Rectal smooth muscle tissue (tissue), 1 donor: ENCODE results near the gene STK32B.
"Not testable (repeated sequence)": the region's sequence is repeated elsewhere in the genome, so short reads cannot be mapped to it uniquely, and the experiment has no call there.

Experiments used
- H3K27ac ChIP-seq: one replicate; pipeline ENCODE4 v1.7.0; 2013; ENCODE audit warnings: low read depth, low read length, inconsistent platforms
- H3K27me3 ChIP-seq: one replicate; pipeline ENCODE4 v1.7.0; 2013; ENCODE audit warnings: low read length; ENCODE audit not compliant: control insufficient read depth, insufficient read depth
- H3K36me3 ChIP-seq: one replicate; pipeline ENCODE4 v1.7.0; 2013; ENCODE audit warnings: low read length; ENCODE audit not compliant: control insufficient read depth, insufficient read depth
- H3K4me1 ChIP-seq: one replicate; pipeline ENCODE4 v1.7.0; 2013; ENCODE audit warnings: low read length; ENCODE audit not compliant: control insufficient read depth, insufficient read depth
- H3K4me3 ChIP-seq: one replicate; pipeline ENCODE4 v1.7.0; 2013; ENCODE audit warnings: low read length
- H3K9ac ChIP-seq: one replicate; pipeline ENCODE4 v1.7.0; 2013; ENCODE audit warnings: low read length

The STK32B gene

DNA sequence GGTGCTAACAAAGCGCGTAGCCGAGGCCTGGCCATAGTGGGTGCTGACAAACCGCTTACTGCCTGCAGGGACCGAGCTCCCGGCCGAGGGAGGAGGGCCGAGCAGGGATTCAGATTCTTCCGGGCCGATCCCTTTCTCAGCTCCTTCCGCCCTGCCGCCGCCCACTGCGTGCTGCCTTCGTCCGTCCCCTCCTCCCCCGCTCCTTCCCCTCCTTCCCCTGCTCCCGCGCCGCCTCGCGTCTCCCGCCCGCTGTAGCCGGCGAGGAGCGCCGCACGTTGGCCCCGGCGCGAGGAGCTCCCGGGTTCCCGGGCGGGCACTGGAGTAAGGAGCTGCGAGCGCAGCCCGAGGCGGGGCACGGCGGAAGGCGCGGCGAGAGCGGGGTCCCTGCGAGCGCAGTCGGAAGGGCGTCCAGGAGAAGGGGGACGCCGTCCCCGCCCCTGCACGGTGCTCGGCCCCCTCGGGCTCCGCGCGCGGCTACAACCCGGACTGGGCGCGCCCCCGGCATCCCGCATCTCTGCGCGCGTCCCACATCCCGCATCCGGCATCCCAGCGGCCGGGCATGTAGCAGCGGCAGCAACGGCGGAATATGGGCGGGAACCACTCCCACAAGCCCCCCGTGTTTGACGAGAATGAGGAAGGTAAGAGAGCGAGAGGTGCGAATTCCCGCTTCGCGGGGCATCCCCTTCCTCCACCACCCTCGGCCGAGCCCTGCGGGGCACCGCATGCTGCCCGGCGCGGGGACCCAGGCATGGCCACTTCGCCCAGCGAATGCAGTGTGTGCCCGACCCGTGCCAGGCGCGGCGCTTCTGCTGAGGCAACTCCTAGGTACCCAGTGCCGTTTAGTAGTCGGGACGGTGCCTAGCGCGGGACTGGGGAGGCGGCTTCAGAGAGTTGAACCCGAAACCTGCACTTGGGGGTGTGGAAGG lies at the start of gene STK32B:
Gene STK32B (plus strand): TSS at position 203 of the 926 bp plus-strand sequence.
- no peaks in the 10 kb centered on the region for H3K27me3 ChIP-seq
- peak within 1 kb of the TSS; percentile 70 for H3K4me3 ChIP-seq
- H3K27ac ChIP-seq: no peak within 1 kb of the TSS
- H3K9ac ChIP-seq: peak within 1 kb of the TSS; percentile 29
- no peaks in the 10 kb centered on the region for H3K36me3 ChIP-seq
- H3K4me1 ChIP-seq: peaks cover 5% of the 10 kb centered on the region

DNA sequence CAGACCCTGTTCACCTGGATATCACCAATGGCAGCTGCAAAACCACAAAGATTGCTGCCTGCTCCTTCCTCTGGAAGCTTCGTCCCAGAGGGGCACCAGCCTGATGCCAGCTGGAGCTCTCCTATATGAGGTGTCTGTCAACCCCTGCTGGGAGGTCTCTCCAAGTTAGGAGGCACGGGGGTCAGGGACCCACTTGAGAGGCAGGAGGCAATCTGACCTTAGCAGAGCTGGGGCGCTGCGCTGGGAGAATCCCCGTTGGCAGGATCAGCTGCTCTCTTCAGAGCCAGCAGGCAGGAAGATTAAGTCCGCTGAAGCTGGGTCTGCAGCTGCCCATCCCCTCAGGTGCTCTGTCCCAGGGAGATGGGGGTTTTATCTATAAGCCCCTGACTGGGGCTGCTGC lies 49.6 kb upstream of the STK32B start:
- not testable (repeated sequence) for H3K4me3 ChIP-seq, H3K27me3 ChIP-seq, H3K4me1 ChIP-seq, H3K27ac ChIP-seq, H3K9ac ChIP-seq, H3K36me3 ChIP-seq

DNA sequence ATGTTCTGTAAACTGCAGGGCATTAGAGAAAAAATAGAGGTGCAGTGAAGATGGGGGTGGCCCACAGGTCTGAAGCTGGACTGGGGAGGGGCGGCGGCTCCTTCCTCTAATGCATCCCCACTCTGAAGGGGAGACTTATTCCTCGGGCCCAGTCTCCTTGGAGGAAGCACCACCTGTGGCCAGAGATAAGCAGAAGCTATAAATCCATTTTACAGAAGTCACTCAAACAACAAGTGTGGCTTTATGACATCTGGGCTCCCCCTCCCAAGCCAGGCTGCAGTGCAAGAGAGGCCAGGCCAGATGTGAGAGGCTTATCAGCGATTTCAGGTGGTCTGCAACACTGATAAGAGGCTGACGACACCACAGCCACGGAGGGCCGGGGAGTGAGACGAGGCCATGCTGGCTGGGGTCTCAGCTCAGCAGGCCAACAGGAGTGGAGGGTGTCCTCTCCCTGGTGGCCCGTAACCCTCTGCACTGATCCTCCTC lies 47.9 kb upstream of the STK32B start:
- no peak overlapping the region for H3K9ac ChIP-seq
- H3K36me3 ChIP-seq: no peaks in the 10 kb centered on the region
- no peaks in the 10 kb centered on the region for H3K4me1 ChIP-seq
- H3K27me3 ChIP-seq: no peaks in the 10 kb centered on the region
- no peak overlapping the region for H3K27ac ChIP-seq
- H3K4me3 ChIP-seq: no peak overlapping the region

DNA sequence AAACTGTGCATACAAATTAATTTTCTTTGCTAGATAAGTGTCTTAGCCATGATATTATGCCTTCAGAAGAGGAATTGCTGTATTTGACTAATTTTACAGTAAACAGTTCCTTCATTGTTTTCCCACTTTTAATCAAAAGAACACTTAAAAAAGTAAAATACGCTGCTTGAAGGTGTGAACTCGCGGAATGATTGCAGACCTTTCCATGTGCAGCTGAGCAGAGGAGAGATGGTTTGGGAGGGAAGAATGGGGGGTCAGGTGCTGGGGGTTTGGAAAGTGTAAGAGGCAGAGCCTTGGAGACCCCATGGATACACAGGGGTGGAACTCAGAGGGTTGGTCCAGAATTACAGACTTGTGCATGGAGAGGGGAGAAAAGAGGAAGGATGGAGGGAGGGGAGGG lies 47.4 kb upstream of the STK32B start:
- Histone ChIP-seq H3K4me1 (no peaks in the 10 kb centered on the region), H3K9ac (no peak overlapping the region), H3K4me3 (no peak overlapping the region), H3K36me3 (no peaks in the 10 kb centered on the region), H3K27me3 (no peaks in the 10 kb centered on the region), H3K27ac (no peak overlapping the region)

DNA sequence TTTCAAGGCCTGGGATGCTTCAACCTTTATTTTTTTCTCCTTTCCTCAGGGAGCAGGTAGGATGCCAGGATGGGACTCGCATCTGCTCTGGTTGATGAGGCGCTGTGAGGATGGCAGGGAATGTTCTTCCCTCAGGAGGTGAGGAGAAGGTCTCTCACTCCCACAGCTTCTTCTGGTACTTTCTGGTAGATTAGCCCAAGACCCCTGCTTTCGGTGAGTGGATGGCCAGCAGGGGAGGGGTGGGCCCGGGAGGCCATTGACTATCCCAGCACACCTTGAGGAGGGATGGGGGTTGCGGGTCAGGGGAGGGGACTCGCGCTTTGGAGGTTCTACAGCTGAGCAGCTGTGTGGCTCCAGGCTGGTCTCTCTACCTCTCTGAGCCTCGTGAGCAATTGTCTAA lies 46.8 kb upstream of the STK32B start:
- H3K36me3 ChIP-seq: no peaks in the 10 kb centered on the region
- H3K27ac ChIP-seq: no peak overlapping the region
- H3K4me1 ChIP-seq: no peaks in the 10 kb centered on the region
- H3K9ac ChIP-seq: no peak overlapping the region
- H3K27me3 ChIP-seq: no peaks in the 10 kb centered on the region
- no peak overlapping the region for H3K4me3 ChIP-seq

DNA sequence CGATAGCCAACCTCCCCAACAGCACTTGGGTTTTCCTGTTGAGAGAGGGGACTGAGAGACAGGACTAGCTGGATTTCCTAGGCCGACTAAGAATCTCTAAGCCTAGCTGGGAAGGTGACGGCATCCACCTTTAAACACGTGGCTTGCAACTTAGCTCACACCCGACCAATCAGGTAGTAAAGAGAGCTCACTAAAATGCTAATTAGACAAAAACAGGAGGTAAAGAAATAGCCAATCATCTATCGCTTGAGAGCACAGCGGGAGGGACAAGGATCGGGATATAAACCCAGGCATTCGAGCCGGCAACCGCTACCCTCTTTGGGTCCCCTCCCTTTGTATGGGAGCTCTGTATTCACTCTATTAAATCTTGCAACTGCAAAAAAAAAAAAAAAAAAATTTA lies 44.3 kb upstream of the STK32B start:
- H3K36me3 ChIP-seq, H3K4me3 ChIP-seq, H3K27ac ChIP-seq, H3K9ac ChIP-seq, H3K27me3 ChIP-seq, H3K4me1 ChIP-seq: not testable (repeated sequence)

DNA sequence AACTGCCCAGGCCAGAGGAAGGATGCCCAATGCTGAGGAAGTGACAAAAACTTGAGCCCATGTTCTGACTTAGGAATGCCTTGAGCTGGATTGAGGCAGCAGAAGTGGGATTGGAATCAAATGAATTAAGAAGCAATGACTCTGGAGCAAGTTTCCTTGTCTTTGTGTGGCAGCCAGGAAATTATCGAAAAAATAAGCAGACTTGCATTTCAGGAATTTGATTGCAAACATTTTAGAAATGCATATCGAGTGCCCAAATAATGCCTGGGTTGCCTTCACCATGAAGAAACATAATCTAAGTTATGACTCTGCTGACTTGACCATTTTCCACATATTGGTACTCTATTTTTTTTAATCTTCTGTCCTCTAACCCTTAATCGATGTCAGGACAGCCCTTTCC lies 41.5 kb upstream of the STK32B start:
- Histone ChIP-seq H3K4me1 (no peaks in the 10 kb centered on the region), H3K27me3 (no peaks in the 10 kb centered on the region), H3K4me3 (no peak overlapping the region), H3K9ac (no peak overlapping the region), H3K27ac (no peak overlapping the region), H3K36me3 (no peaks in the 10 kb centered on the region)

DNA sequence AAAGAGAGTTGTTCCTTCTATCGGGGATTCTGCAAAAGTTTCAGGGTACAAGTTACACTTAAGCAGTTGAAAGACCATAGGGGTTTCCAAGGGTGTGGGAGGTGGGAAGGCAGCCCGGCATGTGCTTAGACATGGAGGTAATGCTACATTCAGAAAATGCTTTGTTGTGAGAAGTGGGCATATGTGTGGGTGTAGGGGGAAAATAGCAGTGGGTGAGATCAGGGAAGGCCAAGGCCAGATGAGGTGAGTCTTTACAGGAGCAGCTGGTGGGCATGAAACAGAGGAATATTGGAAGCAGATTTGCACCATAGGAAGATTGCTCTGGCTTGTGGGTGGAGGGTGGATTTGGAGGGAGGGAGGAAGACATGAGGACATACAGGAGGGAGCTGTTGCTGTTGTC lies 40.3 kb upstream of the STK32B start:
- no peaks in the 10 kb centered on the region for H3K27me3 ChIP-seq
- no peaks in the 10 kb centered on the region for H3K36me3 ChIP-seq
- H3K27ac ChIP-seq: no peak overlapping the region
- H3K4me3 ChIP-seq: no peak overlapping the region
- H3K9ac ChIP-seq: no peak overlapping the region
- no peaks in the 10 kb centered on the region for H3K4me1 ChIP-seq

DNA sequence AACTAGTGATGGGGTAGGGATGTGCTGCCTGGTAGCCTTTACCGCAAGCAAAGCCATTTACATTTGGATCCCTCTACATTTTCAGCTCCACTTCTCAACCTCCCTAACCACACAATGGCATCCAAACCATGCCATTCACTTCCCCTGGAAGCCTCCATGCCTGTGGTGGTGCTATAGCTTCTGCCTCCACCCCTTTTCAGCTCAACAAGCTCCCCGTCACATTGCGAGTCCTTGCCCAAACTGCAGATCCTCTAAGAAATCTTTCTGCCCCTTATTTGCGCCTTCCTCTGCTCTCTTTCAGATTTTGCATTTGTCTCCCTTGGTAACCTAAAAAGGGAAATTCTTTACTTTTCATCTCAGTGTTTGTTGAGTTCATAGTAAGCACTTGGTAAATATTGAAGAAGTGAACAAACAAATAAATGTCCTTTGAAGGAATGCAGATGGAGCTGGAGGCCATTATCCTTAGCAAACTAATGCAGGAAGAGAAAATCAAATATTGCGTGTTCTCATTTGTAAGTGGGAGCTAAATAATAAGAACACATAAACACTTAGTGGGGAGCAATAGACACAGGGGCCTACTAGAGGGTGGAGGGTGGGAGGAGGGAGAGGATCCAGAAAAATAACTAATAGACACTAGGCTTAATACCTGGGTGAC lies 38.9 kb upstream of the STK32B start:
- Histone ChIP-seq H3K4me1 (no peaks in the 10 kb centered on the region), H3K27ac (no peak overlapping the region), H3K9ac (no peak overlapping the region), H3K36me3 (no peaks in the 10 kb centered on the region), H3K4me3 (no peak overlapping the region), H3K27me3 (peaks cover 3% of the 10 kb centered on the region)

DNA sequence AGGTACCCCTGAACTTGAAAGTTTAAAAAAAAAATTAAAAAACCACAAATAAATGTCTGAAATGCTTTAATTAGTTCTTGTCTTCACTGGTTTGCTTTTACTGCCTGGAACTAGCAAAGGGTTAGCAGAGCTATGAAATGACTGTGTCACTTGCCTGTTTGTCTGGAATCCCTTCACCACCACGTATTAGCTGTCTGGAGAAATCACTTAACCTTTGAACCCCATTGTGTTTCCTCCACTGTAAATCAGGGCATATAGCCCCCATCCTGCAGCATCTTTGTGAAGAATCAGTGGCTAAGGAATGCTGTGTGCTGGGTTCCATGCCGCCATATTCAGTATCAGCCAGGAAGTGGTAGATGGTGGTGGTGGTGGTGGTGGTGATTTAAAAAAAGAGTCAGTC lies 38.3 kb upstream of the STK32B start:
- no peaks in the 10 kb centered on the region for H3K4me1 ChIP-seq
- H3K4me3 ChIP-seq: no peak overlapping the region
- no peaks in the 10 kb centered on the region for H3K36me3 ChIP-seq
- H3K9ac ChIP-seq: no peak overlapping the region
- H3K27ac ChIP-seq: no peak overlapping the region
- H3K27me3 ChIP-seq: peaks cover 3% of the 10 kb centered on the region

DNA sequence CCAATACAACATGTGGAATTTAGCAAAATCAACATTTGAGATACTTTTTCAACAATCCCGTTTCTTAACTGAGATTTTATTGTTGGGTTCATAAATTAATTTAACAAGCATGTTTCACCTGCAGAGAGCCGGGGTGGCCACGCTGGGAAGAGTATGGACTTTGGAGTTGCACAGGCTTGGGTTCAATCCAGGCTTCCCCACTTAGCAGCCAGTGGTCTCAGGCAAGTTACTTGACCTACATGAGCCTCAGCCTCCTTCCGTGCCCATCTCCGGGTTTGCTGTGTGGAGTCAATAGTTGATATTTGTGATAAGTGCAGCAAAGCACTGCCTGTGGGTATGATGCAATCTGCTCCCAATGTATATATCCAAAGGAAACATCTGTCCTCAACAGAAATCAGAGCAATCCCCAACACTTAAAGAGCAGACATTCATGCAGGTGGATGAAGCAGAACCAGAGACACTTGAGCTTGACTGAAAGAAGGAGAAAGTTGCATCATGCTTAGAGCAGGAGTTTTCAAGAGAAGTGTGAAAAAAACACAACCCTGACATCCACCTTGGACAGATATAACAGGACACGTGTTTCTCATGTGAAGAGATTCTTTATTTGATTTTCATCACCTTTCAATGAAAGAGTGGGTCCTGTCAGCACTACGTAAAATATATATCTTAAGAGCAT lies 37.1 kb upstream of the STK32B start:
- H3K27ac ChIP-seq: no peak overlapping the region
- H3K36me3 ChIP-seq: no peaks in the 10 kb centered on the region
- H3K9ac ChIP-seq: no peak overlapping the region
- no peak overlapping the region for H3K4me3 ChIP-seq
- H3K4me1 ChIP-seq: no peaks in the 10 kb centered on the region
- H3K27me3 ChIP-seq: peaks cover 6% of the 10 kb centered on the region

DNA sequence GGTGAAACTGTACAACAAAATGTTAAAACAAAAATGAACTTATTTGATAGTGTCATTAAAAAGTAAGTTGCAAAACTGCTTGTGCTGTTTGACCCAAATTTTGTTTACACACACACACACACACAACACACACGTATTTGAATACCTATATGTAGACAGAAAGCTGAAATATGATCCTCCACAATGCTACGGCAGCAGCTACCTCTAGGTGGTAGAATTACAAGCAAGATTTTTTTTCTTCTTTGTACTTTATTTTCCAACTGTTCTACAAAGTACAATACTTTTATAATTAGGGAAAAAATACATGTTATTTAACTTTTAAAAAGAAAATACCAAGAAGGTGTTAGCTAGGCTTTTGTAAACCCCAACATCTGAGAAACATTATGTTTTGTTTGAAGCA lies 33.2 kb upstream of the STK32B start:
- H3K27me3 ChIP-seq: peaks cover 13% of the 10 kb centered on the region
- H3K36me3 ChIP-seq: no peaks in the 10 kb centered on the region
- H3K27ac ChIP-seq: no peak overlapping the region
- no peak overlapping the region for H3K4me3 ChIP-seq
- no peaks in the 10 kb centered on the region for H3K4me1 ChIP-seq
- no peak overlapping the region for H3K9ac ChIP-seq
